NB4 (cell line): ENCODE data around the gene GMDS.

Source experiments
- DNase-seq: peaks from one replicate; pipeline ENCODE4 v3.0.0; 2010; ENCODE audit warnings: low read depth
- H3K4me3 ChIP-seq: one replicate; pipeline ENCODE4 v1.5.1; 2011; ENCODE audit warnings: mild to moderate bottlenecking, low read depth, low read length, moderate library complexity
- MYC ChIP-seq: IDR thresholded peaks from 2 replicates; pipeline ENCODE4 v1.6.1; 2011; ENCODE audit warnings: low read depth, low read length
- POLR2A ChIP-seq: IDR thresholded peaks from 2 replicates; pipeline ENCODE4 v1.6.1; 2011; ENCODE audit warnings: mild to moderate bottlenecking; ENCODE audit not compliant: insufficient read length; ENCODE audit errors: extremely low read depth
- TF ChIP-seq, protein P1 (sequence below): IDR thresholded peaks from 2 replicates; pipeline ENCODE4 v1.6.1; 2011; ENCODE audit warnings: low read depth, low read length
- TF ChIP-seq, protein P2 (sequence below): IDR thresholded peaks from one replicate; pipeline ENCODE4 v1.5.1; 2012; ENCODE audit warnings: low read depth, low read length

Gene GMDS

GRCh38 chr6:1770435-1770843, 475.0 kb downstream of the GMDS start:
- TF ChIP-seq POLR2A = no peak
- H3K4me3 ChIP-seq = no peak overlapping the region
- no peak for DNase-seq

GRCh38 chr6:1767481-1768246, 477.7 kb downstream of the GMDS start:
- DNase-seq = no peak
- TF ChIP-seq, protein P1, sequence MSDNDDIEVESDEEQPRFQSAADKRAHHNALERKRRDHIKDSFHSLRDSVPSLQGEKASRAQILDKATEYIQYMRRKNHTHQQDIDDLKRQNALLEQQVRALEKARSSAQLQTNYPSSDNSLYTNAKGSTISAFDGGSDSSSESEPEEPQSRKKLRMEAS = no peak
- no peak for TF ChIP-seq MYC
- TF ChIP-seq POLR2A = no peak
- TF ChIP-seq, protein P2, sequence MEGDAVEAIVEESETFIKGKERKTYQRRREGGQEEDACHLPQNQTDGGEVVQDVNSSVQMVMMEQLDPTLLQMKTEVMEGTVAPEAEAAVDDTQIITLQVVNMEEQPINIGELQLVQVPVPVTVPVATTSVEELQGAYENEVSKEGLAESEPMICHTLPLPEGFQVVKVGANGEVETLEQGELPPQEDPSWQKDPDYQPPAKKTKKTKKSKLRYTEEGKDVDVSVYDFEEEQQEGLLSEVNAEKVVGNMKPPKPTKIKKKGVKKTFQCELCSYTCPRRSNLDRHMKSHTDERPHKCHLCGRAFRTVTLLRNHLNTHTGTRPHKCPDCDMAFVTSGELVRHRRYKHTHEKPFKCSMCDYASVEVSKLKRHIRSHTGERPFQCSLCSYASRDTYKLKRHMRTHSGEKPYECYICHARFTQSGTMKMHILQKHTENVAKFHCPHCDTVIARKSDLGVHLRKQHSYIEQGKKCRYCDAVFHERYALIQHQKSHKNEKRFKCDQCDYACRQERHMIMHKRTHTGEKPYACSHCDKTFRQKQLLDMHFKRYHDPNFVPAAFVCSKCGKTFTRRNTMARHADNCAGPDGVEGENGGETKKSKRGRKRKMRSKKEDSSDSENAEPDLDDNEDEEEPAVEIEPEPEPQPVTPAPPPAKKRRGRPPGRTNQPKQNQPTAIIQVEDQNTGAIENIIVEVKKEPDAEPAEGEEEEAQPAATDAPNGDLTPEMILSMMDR = no peak
- H3K4me3 ChIP-seq = no peak overlapping the region

DNA sequence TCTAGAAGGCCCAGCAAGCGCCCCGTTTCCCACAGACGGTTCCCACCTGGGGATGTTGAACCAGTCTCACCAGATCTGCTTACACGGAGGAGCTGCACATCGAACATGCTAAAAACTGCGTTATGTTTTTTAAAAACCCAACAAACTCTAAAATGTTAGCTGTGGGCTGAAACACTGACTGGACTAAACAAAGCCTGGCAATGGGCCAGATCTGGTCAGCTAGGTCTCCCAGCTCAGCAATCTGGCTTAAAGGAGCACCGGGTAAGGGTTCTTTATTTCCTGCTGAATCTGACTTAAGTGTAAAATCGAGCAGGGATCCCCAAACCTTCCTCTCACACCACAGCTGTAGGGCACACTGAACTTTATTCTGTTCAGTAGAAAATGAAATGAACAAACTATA, 478.8 kb downstream of the GMDS start:
- H3K4me3 ChIP-seq = no peak overlapping the region
- no peak for DNase-seq
- TF ChIP-seq, protein P2 = no peak
- TF ChIP-seq POLR2A (no peak), MYC (no peak)
- TF ChIP-seq, protein P1 = no peak

- no peak for DNase-seq
- H3K4me3 ChIP-seq = no peak overlapping the region
- no peak for TF ChIP-seq POLR2A
- TF ChIP-seq, protein P1 = no peak
- TF ChIP-seq, protein P2 = no peak
- TF ChIP-seq MYC = no peak
Measured at GRCh38 chr6:1765160-1765903, 480.1 kb downstream of the GMDS start.

DNA sequence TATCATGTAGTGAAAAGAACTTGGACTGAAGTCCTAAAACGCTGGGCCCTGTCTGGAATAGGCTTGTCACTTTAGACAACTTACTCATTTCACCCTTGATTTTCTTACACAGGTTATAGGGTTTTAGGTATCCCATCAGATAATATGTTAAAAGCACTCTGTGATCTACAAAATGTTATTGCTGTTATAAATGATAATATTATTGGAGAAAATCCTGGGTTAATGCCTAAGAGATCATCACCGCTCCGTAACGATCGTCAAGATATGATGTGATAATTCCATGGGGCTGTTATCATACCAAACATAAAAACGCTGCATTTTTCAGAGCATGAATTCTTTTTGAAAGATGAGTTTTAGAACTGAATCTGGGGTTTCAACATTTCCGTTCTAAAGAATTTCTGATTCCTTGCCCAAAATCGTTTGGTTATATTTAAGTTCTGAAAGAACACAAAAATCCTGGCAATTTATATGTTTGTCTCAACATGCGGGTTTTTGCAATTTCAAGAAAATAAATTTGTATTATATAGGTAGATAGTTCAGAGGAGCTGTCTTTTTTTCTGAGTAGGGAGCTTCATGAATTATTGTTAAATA, 480.9 kb downstream of the GMDS start:
- no peak overlapping the region for H3K4me3 ChIP-seq
- TF ChIP-seq, protein P1 = no peak
- TF ChIP-seq, protein P2 = no peak
- TF ChIP-seq MYC = no peak
- TF ChIP-seq POLR2A = no peak

DNA sequence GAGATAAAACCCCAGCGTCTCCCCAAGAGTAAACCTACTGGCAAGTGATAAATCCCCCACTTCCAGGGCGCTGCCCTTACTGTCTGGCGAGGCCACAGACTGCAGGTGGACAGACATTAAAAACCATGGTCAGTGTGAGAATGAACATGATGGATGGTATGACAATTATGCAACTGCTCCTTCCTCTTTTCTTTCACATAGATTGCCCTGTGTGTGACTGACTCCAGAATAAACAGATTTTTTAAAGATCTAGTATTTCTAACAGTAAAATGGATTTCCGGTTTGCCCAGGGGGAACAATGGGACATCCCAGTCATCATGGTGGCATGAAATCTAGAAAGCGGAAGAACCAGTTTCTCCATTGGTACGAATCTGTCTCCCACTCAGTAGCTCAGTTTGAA, 482.0 kb downstream of the GMDS start:
- peak; percentile 66 for DNase-seq
- no peak for TF ChIP-seq MYC
- TF ChIP-seq POLR2A = no peak
- TF ChIP-seq, protein P2 = no peak
- TF ChIP-seq, protein P1 = peak; percentile 3; the same call in 1 of the 2 replicates
- H3K4me3 ChIP-seq = no peak overlapping the region

More for the DNA sequence above, 480.9 kb downstream of the GMDS start:
- no peak for DNase-seq
